Adrenal gland (tissue), 5 donors: ENCODE data around the gene IL17RD.

Experiments
- CTCF ChIP-seq, 6 experiments: fragments of 450-650 bp in 4 of 6; fragments of 200-600 bp in 2 of 6; sonication (generic) in 1 of 6; IDR thresholded peaks; 1 replicate in 5 of 6; 2 replicates in 1 of 6; pipeline versions ENCODE4 v1.5.1 to v1.8.0; 2016 to 2021; ENCODE audit warnings: antibody characterized with exemption in 6 of 6, mild to moderate bottlenecking in 2 of 6, moderate library complexity in 1 of 6
- POLR2A ChIP-seq, 2 donors: fragments of 450-650 bp; IDR thresholded peaks; one replicate each; pipeline ENCODE4 v1.6.1; 2017; ENCODE audit warnings: antibody characterized with exemption in 2 of 2, mild to moderate bottlenecking in 2 of 2, moderate library complexity in 1 of 2
- donor health status: DM: no; HTN: no; CAD: no.

DNA sequence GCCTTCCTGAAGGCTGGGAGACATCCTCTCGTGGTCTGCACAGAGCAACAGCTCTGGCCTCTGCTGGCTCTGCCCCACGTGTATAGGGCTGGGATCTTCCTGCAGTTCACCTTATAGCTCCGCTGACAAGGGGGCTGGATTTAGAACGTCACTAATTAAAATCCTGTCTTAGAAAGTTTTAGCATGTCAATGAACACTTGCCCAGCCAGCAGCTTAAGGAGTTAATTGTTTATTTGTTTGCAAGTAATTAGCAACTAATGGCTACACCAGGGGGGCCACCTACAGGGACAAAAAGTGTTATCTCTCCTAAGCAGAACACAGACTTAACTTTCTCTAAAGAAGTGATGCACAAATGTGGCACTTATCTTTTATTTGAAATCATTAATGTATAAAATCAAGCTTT lies 34.7 kb upstream of the IL17RD start, which contains the start of gene HESX1:
- no peak for TF ChIP-seq CTCF (IDR thresholded peaks at IDR 0.05)
- TF ChIP-seq POLR2A (IDR thresholded peaks at IDR 0.05) = no peak
